Stimulated activated CD8-positive, alpha-beta memory T cell treated with anti-CD3 and anti-CD28 coated beads, Interleukin-12 subunit alpha, Interleukin-12 subunit beta, amount 100 ng/mL, for 1 hour (primary cell): ENCODE results near the gene PRKCA.
"Not testable (repeated sequence)": the region's sequence is repeated elsewhere in the genome, so short reads cannot be mapped to it uniquely, and the experiment has no call there.

ENCODE experiments used
- DNase-seq: peaks from one replicate; pipeline ENCODE4 v3.0.0-alpha.2; 2020; ENCODE audit warnings: low read depth

The PRKCA gene

GRCh38 chr17:66578781-66579489, 276.5 kb downstream of the PRKCA start:
- DNase-seq, result no peak

DNA sequence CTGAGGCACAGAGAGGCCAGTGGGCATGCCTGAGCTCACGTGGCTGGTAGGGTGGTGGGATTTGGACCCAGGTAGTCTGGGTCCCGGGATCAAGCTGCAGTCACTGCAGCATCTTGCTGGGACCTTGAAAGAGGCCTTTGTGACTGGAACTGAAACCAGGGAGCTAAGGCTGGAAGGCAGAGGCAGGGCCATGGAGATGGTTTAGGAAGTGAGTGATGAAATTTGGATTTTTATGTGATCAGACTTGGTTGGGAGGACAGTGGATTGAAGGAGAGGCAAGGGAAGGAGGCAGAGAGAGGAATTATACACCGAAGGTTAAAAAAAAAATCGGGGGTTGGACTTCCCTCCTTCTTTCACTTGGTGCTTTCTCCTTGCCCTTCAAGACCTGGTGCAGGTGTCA, 277.1 kb downstream of the PRKCA start:
- DNase-seq, result no peak

GRCh38 chr17:66580184-66580955, 278.0 kb downstream of the PRKCA start:
- no peak for DNase-seq

GRCh38 chr17:66580956-66581391, 278.6 kb downstream of the PRKCA start:
- no peak for DNase-seq

GRCh38 chr17:66582373-66583111, 280.1 kb downstream of the PRKCA start:
- no peak for DNase-seq

DNA sequence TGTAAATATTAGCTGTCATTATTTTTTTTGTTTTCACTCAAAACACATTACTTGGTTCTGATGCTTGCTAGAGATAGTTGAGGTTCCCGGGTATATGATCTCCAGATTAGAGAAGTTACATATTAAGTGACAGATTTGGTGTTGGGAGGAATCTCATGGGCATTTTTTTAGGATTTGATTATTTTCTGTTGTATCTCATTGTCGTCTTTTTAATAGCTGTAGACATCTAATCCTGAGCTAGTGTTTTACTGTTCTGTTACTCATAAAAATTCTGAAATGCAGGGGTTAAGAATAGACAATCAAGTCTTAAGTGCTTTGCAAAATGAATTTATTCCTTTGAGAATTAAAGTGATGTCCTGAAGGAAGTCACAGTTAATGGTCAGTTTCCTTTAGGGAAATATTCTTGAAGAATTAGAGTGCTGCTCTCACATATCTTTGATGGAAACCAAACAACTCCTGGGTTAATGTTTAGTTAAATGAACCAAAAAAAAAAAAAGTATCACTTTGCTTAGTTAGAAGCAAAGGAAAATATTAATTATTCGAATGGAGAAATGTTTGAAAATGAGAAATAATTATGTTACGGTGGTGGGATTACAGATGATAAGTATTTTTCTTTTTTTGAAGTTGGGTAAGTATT, 280.8 kb downstream of the PRKCA start:
- no peak for DNase-seq

- no peak for DNase-seq
These were observed 282.5 kb downstream of the PRKCA start for GRCh38 chr17:66584927-66585326.

GRCh38 chr17:66585472-66585871, 283.1 kb downstream of the PRKCA start:
- DNase-seq, result no peak

DNA sequence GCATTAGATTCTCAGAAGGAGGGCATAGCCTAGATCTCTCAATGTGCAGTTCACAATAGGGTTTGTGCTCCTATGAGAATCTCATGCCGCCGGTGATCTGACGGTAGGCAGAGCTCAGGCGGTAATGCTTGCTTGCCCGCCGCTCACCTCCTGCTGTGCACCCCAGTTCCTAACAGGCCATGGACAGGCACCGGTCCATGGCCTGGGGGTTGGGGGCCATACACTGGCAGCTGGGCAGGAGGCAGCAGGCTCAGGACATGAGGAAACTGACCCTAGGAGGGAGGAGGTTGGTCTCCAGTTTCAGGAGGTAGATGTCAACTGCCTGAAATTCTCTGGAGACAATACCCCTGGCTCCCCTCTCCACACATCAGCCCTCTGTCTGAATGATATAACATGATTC, 287.5 kb downstream of the PRKCA start:
- no peak for DNase-seq

DNA sequence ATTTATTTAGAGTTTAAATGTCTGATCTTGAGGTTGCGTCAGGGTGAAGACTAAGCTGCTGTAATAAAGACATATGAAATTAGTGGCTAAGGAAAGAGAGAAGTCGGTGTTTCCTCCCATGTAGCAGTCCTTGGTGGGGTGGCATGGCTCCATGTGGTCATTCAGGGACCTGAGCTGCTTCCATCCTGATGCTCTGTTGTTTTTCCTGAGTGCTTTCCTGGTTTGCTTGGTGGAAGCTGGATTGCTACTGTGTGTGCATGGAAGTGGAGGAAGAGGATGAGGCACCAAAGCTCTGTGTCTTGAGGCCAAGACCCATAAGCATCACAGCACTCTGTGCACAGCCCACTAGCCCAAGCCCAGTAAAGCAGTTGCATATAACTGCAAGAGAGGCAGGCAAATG, 290.7 kb downstream of the PRKCA start:
- DNase-seq, result no peak

DNA sequence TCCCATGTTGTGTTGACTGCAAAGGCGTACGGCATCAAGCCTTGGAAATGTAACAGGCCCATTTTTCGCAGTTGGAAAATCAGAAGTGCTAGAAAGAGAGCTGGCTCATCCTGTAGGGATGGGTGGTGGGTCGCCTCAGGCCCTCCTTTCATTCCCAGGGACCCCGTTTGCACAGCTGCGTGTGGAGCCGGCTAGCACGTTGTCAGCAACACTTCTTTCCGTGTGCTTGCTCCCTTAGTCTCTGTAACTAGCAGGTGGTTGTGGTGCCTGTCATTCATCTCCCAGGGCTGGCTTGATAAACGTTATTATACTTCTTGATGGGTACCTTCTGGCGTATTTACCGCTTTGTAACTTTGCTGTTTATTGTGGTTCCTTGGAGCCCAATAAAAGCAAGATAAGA, 293.5 kb downstream of the PRKCA start:
- no peak for DNase-seq

- DNase-seq, result no peak
These were observed 300.4 kb downstream of the PRKCA start for GRCh38 chr17:66602659-66603384.

DNA sequence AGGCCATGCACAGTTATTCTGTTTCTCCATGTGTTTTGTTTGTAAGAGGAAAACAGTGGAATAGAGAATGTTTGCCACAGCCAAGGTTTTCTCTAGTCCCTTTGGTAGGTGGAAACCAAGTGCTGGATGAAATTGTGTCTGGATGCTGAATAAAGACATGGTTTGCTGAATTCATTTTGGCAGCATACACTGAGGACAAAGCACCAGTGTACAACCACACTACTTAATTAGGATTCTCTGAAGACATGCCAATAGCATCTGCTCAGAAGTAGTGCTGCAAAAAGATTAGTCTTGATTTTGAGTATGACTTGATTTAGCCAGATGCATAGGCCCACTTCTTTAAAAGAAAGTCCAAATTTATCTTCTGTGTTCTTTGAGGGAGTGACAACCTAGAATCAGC, 302.0 kb downstream of the PRKCA start:
- DNase-seq, result no peak

GRCh38 chr17:66605541-66605940, 303.1 kb downstream of the PRKCA start:
- DNase-seq, result no peak

GRCh38 chr17:66610361-66611133, 308.1 kb downstream of the PRKCA start:
- no peak for DNase-seq

GRCh38 chr17:66611397-66611796, 309.0 kb downstream of the PRKCA start:
- DNase-seq, result no peak

DNA sequence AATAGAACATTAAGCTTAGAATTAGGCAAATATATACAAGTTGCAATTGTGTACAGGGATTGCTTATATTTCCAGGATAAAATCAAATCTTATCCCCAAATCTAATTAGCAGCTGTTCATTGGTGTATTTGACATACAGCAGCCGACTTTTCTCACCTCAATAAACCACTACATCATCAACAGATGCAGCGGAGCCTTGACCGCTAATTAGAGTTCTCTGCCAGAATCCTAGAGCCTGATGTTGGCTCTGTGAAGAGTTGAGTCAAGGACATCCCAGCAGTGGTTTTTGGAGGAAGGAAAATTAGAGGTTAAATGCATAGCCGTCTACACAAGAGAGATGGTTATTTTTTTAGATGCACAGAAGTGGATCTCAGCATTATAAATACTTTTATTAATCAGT, 310.6 kb downstream of the PRKCA start:
- DNase-seq, result no peak

DNA sequence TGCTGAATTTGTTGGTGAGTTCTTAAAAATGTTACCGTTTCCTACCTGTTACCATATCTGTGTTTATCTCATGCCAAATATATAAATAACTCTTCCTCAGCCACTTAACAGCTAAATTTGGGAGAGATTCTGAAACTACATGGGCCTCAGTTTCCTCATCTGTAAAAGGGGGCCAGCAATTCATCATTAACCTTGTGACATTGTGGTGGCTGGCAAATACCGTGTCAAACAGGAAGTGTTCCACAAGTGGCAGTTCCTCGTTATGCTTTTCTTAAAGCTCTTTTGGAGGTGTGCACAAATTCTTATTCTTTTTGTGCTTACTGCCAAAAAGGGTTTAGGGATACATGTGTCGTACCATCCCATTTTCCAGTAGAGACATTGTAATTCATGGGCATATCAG, 312.1 kb downstream of the PRKCA start:
- no peak for DNase-seq

- DNase-seq, result no peak
These were observed 316.8 kb downstream of the PRKCA start for GRCh38 chr17:66619206-66619605.

DNA sequence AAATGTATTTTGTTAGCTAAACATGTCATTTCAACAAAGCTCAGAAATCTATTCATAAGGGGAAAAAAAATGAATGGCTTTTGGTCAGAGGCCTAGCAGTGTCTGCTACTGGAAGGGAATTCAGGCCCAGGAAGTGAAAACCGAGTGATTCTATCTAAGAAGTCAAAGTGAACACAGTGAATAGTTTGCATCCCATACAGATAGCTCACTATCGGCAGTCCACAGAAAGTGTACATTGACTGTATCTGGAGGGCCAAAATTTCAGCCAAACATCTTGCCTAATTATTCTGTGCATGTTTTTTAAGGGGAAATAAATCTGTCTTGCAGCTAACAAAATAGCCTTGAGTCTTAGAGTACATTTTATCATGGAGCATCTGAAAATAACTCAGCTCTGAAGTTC, 318.1 kb downstream of the PRKCA start:
- DNase-seq, result no peak

DNA sequence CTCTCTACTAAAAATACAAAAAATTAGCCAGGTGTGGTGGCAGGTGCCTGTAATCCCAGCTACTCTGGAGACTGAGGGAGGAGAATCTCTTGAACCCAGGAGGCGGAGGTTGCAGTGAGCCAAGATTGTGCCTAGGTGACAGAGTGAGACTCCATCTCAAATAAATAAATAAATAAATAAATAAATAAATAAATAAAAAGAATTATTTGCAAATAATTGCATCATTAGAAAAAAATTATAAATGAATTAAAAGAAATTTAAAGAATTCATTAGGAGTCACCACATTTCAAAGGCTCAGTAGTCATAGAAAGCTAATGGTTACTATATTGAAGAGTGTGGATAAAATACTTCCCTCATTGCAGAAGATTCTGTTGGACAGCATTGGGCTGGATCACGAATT, 322.2 kb downstream of the PRKCA start:
- DNase-seq, result not testable (repeated sequence)
